ENCODE results near the gene CRYBA4. TPM values are rescaled to one million over a fixed set of nuclear protein-coding genes. Genes with fewer than 3 reads are reported as not detected.

The CRYBA4 gene
- total RNA-seq, 1 experiment from 2014 or later, result not detected

DNA sequence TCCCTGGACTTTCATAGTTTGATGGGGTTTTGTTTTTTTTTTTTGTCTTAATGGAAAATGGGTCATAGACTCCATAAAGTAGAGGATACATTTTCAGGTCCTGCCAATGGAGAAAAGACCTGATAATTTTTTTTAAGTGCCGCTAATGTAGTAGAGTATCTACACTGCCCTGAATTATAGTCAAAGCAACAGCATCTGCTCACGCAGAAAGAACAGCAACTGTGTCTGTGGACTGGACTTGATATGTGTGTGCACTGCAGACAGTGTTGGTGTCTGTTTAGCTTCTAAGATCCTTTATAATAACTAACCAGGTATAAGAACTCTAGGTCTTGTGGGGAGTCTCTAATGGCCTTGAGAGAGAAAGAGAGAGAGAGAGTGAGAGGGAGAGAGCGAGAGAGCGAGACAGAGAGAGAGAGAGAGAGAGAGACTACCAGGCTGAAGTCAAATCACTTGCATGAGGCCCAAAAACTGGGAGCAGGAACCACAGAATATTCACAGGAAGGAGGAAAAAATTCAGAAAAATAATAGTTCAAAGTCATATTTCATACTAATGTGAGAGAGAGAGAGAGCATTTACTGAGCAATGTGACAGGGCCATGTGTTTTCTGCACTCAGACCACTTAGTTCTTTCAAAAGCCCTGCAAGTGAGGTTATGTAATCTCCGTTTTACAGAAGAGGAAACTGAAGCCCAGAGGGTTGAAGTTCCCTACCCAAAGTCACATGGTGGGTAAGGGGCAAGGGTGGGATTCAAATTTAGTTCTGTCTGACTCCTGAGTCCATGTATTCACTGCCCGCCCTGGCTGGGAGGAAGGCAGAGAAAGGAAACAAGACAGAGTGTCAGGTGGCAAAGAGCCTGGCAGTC lies 27.0 kb downstream of the CRYBA4 start:
- in situ Hi-C loops (cut with HindIII; ENCODE audit: low pct_unique_long_range_greater_than_20kb, low sequenced_read_pairs), result no loop called here
- DNase-seq (ENCODE audit: low read depth), result no peak

DNA sequence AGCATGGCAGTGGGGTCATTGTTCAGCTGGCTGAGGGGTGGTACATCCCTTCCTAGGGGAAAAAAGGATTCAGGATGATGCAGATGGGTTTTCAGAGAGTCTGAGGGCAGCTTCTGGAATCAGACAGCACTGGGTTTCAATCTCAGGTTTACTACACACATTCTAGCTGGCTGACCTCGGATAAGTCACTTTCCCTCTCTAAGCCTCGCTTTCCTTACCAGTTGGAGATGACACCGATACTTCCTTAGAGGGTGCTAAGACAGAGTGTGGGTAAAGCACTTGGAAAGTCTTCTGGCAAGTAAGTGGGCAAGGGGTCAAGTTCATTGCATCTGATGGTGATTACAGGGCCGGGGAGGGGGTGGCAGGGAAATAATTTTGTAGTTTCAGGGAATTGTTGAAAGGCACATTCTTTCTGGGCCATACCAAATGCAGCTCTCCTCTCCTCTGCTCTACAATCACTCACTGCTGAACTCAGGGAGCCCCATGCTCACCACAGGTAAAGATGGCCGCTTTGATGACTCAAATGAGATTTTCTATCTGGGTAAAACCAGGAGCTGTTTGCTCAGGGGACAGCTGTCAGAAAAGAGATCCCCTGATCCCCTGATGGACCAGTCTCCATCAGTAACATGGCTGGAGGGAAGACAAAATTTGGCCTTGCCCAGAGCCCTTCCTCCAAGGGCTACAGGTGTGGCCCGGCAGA lies 29.1 kb downstream of the CRYBA4 start:
- in situ Hi-C loops (cut with HindIII; ENCODE audit: low pct_unique_long_range_greater_than_20kb, low sequenced_read_pairs), result no loop called here

DNA sequence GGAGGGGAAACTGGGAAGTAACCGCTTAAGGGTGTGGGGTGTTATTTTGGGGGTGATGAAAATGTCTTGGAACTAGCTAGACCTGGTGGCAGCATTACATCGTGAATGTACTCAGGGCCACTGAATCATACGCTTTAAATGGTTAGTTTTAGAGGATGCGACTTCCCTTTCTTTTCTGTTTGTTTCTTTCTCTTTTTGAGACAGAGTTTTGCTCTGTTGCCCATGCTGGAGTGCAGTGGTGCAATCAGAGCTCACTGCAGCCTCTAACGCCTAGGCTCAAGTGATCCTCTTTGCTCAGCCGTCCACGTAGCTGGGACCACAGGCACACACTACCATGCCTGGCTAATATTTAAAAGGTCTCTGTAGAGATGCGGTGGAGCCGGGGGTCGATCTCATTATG lies 30.1 kb downstream of the CRYBA4 start:
- in situ Hi-C loops (cut with HindIII; ENCODE audit: low pct_unique_long_range_greater_than_20kb, low sequenced_read_pairs), result no loop called here
- DNase-seq (ENCODE audit: low read depth), result no peak

More for the DNA sequence above, 29.1 kb downstream of the CRYBA4 start:
- no peak for DNase-seq (ENCODE audit: low read depth)

DNA sequence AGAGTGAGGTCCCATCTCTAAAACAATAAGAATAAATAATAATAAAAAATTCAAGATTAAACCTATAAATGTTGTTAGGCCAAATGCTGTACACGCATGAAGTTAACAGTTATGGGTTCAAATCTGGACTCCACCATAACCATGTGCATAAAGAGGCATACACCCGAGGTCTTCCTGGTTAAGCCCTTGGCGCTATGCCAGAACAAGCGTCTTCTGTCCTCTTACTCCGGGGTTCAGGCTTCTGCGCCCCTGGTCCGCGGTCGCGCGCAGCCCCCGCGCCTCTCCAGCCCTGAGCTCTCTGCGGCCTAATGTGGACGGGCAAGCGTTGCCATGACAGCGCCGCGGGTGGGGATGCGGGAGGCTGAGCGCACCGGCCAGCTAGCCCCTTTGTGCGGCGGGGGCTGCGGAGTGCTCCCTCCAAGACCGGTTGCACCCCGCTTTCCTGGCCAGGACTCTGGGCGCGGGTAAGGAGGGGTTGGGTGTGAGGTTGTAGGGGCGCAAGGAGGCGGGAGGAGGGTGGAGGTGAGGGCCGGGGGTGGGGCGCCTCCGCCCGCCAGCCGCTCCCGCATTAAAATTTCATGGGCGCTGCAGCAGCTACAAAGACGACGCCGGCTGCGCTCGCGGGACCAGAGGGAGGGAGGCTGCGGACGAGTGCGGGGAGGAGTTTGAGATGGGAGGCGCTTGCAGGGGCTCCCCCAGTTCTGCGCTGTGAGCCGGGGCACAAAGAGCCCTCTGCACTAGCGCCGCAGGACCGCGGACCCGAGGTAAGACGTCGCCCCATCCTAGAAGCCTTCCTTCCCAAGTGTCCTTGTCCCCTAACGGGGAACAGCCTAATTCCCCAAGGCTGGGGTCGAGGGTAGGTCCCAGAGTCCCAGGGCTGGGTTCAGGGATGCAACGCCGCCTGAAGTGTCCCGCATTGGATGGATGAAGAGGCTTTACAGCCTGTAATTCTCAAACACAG lies 35.4 kb downstream of the CRYBA4 start, which contains the start of gene MIAT:
TSS of gene MIAT (plus strand) at position 698 of the 961 bp plus-strand sequence.
- in situ Hi-C loops (cut with HindIII; ENCODE audit: low pct_unique_long_range_greater_than_20kb, low sequenced_read_pairs), result no loop called here
- no peak for DNase-seq (ENCODE audit: low read depth)

DNA sequence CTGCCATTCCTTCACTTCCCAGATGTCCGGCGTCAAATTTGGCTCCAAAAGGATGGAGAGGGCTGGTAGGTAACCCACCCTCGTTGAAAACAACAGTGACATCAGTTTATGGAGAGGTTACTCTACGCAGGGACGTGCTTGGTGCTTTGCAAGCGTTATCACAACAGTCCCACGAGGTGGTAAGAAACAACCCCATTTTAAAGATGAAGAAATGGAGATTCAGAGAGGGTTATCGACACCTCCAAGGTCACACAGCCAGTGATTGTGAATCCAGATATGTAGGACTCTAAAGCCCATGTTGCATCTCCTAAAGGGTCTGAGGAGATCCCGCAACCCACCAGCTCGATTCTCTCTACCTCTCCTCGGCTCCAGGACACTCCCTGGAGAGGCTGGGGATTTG lies 36.4 kb downstream of the CRYBA4 start:
- in situ Hi-C loops (cut with HindIII; ENCODE audit: low pct_unique_long_range_greater_than_20kb, low sequenced_read_pairs), result no loop called here
- DNase-seq (ENCODE audit: low read depth), result no peak

DNA sequence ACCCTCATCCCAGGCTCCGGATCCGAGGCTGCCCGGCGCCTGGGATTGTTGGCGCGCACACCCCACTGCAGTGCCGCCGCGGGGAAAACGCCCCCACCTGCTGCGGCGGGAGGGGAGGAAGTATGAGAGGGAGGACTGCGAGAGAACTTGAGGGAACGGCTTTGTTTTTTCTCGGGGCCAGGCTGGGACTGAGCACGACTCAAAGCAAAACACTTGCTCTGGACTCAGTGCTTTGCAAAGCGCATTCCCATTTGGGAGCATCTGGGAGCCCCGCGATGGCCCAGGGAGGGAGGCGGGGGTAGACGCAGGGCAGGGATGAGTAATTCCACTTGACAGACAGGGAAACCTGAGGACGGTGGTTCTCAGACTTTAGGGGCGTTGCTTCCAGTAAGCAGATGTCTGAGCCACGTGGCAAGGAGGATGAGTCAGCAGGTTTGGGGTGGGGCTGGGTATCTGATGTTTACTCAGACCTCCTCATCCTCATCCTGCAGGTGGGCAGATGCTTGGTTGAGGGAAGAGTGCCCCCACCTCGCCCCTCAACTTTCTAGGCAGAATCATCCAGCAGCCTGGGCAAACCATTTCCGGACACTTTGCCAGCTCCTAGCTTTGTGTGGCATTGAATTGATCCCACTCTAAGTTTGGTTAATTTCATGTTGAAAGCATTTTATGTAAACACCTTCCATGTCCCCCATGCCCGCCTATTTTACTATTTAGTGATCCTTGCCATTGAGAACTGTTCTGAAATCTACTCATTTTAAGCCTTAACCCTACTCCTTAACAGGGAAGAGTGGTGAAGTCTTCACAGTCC lies 37.1 kb downstream of the CRYBA4 start:
- DNase-seq (ENCODE audit: low read depth), result peak; percentile 88
- in situ Hi-C loops (cut with HindIII; ENCODE audit: low pct_unique_long_range_greater_than_20kb, low sequenced_read_pairs), result no loop called here

DNA sequence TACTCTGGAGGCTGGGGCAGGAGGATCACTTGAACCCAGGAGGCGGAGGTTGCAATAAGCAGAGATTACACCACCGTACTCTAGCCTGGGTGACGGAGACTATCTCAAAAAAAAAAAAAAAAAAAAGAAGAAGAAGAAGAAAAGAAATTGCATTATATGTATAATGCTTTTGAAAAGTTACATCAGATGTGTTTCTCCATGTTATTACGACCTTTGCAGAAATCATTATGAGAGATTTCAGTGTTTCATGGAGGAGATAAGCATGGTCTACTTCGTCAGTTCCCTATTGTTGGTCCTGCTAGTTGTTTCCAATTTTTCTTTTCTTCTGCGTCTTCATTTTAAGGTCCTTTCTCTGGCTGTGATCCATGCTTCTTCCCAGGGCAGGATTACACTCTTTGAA lies 38.6 kb downstream of the CRYBA4 start:
- in situ Hi-C loops (cut with HindIII; ENCODE audit: low pct_unique_long_range_greater_than_20kb, low sequenced_read_pairs), result no loop called here
- no peak for DNase-seq (ENCODE audit: low read depth)

DNA sequence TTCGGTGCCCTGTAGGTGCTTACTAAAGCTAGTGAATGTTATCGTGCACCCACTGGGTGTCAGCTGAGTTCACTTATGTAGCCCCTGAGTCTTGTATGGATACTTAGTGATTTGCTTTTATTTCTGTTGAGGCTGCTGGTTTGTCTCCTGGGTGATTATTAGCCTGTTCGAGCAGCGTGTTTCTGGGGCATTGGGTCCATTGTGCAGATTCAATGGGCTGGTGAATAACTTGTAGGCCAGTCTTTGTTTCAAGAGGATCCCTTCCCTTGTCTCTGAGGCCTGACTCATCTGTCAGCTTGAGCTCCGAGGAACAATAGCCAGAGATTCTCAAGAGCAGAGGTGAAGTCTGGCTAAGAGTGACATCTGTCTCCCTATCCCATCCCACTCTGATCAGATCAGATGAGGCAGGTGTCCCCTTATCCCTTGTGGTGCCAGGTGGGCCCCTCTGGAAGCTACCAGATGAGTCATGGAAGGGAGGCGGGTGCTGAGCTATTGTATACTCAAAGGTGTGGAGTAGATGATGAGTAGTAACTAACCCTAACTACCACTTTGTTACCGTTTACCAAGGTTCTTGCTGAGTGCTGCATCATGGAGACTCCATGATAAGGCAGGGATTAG lies 39.3 kb downstream of the CRYBA4 start:
- in situ Hi-C loops (cut with HindIII; ENCODE audit: low pct_unique_long_range_greater_than_20kb, low sequenced_read_pairs), result no loop called here

DNA sequence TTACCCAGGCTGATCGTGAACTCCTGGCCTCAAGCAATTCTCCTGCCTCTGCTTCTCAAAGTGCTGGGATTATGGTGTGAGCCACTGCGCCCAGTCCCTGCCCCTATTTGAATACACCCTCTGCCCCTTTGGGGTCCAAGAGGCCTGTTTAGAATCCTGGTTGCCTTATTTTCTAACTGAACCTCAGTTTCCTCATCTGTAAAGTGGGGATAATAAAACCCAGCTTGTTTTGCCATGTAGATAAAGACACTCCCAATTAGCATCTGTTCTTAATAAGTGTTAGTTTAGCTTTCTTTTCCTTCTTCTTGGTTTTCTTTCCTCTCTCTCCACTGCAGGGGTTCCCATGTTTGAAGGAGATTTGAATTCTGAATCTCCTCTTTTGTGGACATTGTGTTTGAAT lies 40.4 kb downstream of the CRYBA4 start:
- in situ Hi-C loops (cut with HindIII; ENCODE audit: low pct_unique_long_range_greater_than_20kb, low sequenced_read_pairs), result no loop called here
- no peak for DNase-seq (ENCODE audit: low read depth)

More for the DNA sequence above, 39.3 kb downstream of the CRYBA4 start:
- no peak for DNase-seq (ENCODE audit: low read depth)

DNA sequence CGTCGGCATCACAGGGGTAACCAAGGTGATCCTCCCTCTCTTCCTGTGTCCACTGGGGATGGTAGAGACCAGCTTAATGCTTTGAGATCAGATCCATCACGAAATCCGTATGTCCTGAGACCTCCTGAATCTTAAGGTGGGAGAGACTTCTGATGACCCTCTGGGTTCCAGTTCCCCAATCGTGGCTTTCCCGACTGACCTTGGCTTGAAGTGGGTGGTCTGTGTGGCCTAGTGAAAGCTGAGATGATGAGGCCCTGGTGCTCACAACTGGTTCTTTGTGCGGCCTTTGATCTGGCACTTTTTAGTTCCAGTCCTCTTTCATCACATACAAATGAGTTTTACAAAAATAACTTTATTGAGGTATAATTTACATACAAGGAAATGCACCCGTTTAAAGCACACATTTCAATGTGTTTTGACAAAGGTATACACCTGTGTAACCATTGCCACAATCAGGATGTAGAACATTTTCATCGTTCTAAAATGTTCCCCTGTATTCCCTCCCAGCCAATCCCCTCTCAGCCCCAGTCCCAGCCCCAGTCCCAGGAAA lies 41.7 kb downstream of the CRYBA4 start:
- no peak for DNase-seq (ENCODE audit: low read depth)
- in situ Hi-C loops (cut with HindIII; ENCODE audit: low pct_unique_long_range_greater_than_20kb, low sequenced_read_pairs), result no loop called here

DNA sequence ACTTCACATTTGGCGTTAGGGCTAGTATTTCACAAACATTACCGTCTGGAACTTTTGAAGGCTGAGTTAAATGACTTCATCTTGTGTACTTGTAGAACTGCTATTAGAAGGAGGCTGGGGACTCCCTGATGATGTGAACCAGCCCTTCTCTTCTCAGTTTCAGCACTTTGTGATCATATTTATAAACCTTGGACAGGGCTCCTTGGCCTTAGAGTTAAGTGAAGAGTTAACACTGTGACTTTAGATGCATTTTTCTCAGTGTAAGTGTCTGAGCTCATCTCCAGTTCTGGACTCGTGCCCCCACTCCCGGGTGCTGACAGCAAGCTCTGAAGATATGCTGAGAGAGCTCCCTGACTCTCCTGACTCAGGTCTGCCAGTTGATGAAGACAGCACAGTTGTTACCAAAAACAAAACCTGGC lies 44.1 kb downstream of the CRYBA4 start:
- in situ Hi-C loops (cut with HindIII; ENCODE audit: low pct_unique_long_range_greater_than_20kb, low sequenced_read_pairs), result no loop called here
- DNase-seq (ENCODE audit: low read depth), result no peak

DNA sequence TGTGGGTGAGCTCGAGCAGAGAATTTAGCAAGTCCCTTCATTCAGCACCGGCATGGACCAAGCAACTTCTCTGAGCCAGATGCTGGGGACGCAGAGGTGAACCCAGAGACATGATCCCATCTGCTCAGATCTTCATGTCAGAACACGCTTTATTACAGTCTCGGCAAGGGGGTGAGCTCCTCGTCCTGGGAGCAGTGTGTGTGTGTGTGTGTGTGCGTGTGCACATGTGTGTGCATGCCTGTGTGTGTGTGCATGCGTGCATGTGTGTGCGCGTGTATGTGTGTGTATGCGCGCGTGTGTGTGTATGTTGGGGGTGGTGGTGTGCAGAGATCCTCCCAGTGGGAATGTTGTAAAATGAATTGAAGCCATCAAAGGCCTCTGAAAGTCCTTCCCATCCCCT lies 45.4 kb downstream of the CRYBA4 start:
- in situ Hi-C loops (cut with HindIII; ENCODE audit: low pct_unique_long_range_greater_than_20kb, low sequenced_read_pairs), result no loop called here

DNA sequence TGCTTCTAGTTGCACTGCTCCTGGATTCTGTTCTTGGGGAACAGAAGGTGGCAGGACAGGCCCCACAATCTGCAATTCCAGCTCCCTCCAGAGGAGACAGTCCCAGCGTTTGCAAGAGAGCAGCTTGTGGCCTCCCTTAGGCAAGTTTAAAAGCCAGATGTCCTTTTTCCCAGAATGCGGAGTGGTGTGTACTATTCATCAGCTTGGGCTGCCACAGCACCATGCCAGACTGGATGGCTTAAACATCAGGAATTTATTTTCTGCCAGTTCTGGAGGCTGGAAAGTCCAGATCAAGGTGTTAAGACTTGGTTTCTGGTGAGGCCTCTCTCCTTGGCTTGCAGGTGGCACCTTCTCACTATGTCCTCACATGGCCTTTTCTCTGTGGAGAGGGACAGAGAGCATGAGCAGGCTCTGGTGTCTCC lies 47.3 kb downstream of the CRYBA4 start:
- DNase-seq (ENCODE audit: low read depth), result peak; percentile 42
- in situ Hi-C loops (cut with HindIII; ENCODE audit: low pct_unique_long_range_greater_than_20kb, low sequenced_read_pairs), result no loop called here

More for the DNA sequence above, 45.4 kb downstream of the CRYBA4 start:
- no peak for DNase-seq (ENCODE audit: low read depth)

DNA sequence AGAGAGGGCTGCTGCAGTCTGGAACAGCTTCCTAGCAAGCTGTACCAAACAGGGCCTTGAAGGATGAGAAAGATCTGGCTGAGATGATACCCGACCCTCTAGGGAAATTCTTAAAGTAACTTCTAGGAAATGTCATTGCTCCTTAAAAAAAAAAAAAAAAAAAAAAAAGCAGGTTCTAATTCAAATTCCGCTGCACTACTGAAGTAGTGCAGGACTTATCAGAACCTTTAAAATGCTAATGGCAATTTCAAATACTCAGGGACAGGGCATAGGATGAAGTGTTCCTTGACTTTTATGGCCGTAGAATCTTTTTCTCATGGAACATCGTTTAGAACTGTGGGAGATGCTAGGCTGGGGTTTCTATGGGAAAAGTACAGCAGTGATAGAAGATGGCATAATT lies 48.7 kb downstream of the CRYBA4 start:
- DNase-seq (ENCODE audit: low read depth), result no peak
- in situ Hi-C loops (cut with HindIII; ENCODE audit: low pct_unique_long_range_greater_than_20kb, low sequenced_read_pairs), result no loop called here

DNA sequence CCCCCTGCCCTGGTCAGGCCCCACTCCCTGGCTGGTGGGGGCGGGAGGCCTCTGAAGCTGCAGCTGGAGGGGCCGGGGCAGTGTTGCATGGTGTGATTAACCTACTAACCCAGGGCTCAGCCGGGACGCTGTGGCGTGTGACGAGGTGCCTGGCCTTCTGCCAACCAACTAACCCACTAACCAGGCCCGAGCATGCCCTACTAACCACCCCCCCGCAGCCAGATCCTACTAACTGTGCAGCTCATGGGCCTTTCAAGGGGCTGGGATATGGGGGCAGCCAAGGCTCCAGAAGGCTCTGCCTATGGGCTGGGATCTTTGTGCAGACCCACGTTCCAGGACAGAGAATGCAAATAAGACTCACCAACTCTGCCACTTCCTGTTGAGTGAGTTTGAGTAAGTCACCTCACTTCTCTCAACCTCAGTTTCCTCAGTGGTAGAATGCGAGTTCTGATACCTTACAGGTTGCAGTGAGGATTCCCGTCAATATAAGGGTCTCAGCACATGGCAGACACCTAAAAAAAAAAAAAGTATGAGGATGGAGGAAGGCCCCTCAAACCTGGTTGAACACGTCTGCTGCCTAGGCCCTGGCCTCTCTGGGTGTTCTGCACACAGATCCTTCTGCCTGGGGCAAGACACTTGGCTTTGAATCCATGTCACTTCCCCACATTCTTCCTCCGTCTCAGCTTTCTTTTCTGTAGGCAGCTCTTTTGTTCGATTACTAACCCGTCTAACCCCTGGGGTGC lies 49.7 kb downstream of the CRYBA4 start:
- peak; percentile 74 for DNase-seq (ENCODE audit: low read depth)
- in situ Hi-C loops (cut with HindIII; ENCODE audit: low pct_unique_long_range_greater_than_20kb, low sequenced_read_pairs), result no loop called here

DNA sequence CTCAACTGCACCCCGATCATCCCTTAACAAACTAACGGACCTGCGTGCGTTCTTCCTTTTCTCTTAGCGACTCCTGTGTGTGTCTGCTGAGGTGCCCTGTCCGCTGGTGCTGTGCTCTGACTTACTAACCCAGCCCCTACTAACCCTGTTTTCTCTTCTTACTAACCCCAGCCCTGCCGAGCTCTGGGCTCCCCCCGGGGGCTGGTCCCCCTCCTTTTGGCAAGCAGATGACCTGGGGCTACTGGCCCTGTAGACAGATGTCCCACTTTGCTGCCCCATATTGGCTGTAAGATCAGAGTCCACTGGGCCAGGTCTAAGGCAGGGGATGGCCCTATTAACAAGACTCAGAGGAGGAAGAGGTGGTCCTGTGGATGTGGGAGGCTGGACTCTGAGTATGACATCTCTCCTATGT lies 50.3 kb downstream of the CRYBA4 start:
- in situ Hi-C loops (cut with HindIII; ENCODE audit: low pct_unique_long_range_greater_than_20kb, low sequenced_read_pairs), result no loop called here
- no peak for DNase-seq (ENCODE audit: low read depth)

Data from Caki2 (cell line).